ENCODE data around the gene IDI2.
A peak's percentile ranks its signal among the peaks of the same experiment; 100 is the strongest.
"Not testable (repeated sequence)": the region's sequence is repeated elsewhere in the genome, so short reads cannot be mapped to it uniquely, and the experiment has no call there.

Gene IDI2

DNA sequence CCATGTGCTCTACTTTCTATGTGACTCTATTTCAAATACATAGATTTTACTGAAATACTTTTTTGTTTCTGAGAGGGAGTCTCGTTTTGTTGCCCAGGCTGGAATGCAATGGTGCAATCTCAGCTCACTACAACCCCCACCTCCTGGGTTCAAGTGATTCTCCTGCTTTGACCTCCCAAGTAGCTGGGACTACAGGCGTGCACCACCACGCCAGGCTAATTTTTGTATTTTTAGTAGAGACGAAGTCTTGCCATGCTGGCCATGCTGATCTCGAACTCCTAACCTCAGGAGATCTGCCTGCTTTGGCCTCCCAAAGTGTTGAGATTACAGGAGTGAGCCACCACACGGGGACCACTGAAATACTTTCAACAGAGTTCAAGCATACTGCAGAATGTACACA is 19.8 kb upstream of the IDI2 start:
- DNase-seq = no peak

- no peak for DNase-seq
These were observed 19.3 kb upstream of the IDI2 start for GRCh38 chr10:1044964-1045363.

GRCh38 chr10:1044146-1044545 is 18.5 kb upstream of the IDI2 start:
- no peak for DNase-seq

DNA sequence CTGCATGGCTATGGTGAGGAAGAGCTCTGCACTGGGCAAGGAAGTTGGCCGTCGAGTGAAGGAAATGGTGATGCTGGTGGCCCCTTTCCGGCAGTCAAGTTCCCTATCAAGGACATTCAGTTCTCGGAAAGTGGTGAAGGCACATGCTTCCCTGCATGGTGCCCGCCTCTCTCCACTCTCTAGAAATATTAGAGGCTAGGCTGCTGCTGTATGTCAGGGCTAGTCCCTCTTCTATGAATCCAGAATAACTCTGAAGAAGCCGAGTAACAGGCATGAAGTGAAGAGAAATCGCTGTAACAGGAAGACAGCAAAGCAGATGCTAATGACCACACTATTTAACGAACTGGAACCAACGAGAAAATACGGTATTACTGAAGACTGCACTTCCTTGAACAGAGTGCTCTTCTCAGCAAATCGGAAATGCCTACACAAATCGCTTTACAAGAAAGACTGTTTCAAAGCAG is 17.9 kb upstream of the IDI2 start:
- DNase-seq = no peak

DNA sequence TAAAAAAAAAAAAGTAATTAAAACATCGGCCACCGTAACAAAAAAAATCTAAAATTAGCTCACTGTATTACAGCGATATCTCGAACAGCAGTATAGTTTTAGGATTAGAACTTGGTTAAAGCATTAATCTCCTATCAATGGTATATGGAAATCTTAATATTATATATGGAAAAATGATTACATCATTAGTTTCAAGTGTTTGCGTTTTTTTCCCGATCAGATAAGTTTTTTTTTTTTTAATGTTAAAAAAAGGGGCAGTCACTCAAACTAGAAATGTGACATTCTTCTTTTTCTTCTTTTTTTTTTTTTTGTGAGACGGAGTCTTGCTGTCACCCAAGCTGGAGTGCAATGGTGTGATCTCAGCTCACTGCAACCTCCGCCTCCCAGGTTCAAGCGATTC is 15.9 kb upstream of the IDI2 start:
- DNase-seq = no peak

- no peak for DNase-seq
These were observed 14.5 kb upstream of the IDI2 start for GRCh38 chr10:1040133-1040532.

- not testable (repeated sequence) for DNase-seq
These were observed 13.1 kb upstream of the IDI2 start for GRCh38 chr10:1038769-1039168.

DNA sequence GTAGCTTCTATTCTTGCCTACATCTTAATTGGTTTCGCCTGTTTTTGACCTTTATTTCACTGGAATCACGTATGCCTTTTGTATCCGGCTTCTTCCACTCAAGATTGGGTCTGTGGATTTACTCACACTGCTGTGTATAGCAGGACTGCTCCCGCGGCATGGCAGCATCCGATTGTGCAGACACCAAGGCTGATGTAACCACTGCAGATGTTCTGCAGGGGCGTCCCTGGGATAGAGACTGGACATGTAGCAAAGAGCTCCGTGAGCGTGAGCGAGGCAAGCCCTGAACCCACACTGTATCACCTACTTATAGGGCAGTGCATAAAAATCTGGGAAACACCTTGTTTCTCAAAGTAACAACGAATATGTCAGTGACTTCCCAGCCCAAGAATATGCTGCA is 11.4 kb upstream of the IDI2 start:
- no peak for DNase-seq

DNA sequence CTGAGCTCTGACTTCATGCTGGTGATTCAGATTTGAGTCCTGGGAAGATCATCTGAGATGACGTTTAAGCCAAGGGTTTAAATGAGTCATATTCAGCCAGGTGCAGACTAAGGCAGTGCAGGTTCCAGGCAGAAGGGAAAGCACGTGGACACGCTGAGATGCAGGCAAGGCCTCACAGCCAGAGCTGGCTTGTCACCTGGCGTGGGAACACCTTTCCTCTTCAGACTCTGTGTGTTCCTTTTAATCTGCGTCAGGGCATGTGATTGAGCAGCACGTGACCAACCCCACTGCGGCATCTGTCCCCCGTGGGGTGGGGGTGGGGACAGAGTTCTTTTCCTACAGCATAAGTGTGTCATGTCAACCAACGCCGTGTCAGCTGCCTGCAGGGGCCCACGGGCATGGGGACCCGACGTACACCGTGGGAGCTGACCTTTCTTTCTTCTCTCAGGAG is 10.7 kb upstream of the IDI2 start:
- peak; percentile 76 for DNase-seq

- no peak for DNase-seq
These were observed 9.5 kb upstream of the IDI2 start for GRCh38 chr10:1035201-1035600.

GRCh38 chr10:1034758-1035157 is 9.1 kb upstream of the IDI2 start:
- no peak for DNase-seq

- no peak for DNase-seq
These were observed 7.9 kb upstream of the IDI2 start for GRCh38 chr10:1033601-1034000.

- DNase-seq = no peak
These were observed 4.2 kb upstream of the IDI2 start for GRCh38 chr10:1029838-1030237.

GRCh38 chr10:1026578-1026977 is 919 bp upstream of the IDI2 start:
- no peak for DNase-seq

DNA sequence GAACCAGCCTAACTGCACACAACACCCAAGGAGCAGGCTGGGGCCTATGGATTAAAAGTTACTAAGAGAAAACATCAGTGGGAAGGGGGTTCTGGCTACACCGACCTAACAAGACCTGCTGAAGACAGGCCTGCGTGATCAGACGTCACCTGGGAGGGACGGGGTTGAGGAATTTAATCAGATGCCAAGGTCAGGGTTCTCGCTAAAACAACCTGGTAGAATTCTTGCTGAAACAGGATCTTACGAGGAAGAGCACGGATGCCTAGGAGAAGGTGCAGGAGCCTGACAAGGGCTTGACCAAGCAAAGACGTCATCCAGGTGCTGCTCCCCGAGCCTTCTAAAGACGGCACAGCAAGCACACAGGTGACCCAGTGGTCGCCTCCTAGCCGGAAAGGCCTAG is 1.6 kb downstream of the IDI2 start:
- DNase-seq = no peak

- no peak for DNase-seq
These were observed 3.2 kb downstream of the IDI2 start for GRCh38 chr10:1022413-1022812.

- no peak for DNase-seq
These were observed 4.7 kb downstream of the IDI2 start for GRCh38 chr10:1020958-1021357.

DNA sequence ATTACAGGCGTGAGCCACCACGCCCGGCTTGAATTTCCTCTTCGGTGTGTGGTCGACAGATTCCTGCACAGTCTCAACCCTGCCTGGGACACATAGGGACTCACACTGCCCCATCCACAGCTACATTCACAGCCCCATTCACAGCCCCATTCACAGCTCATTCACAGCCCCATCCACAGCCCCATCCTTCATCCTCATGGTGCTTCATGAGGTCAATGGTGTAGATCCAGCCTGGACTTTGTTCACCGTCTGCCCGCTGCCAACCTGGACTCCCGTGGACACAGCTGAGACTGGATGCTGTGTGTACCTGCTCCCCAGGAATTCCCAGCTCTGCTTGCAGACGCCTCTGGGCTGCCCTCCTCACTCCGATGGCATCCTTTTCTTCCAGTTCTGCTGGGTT is 5.2 kb downstream of the IDI2 start:
- no peak for DNase-seq

DNA sequence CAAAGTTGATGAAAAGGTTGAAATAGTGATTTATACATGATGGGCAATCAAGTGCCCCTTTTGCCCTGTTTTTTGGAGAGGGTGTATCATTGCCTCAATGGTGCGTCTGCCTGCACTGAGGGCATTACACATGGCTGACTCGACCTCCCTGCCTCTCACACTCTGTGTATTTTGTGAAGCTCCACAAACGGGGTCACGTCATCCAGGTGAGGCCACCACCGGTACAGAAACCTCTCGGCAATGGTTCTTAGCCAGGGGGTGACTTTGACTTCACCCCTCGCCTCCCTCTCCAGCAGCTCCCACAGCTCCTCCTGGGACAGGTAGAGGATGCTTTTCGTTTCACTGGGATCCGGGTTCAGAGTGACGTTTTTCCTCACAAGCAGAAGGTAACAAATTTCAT is 6.3 kb downstream of the IDI2 start:
- no peak for DNase-seq

- DNase-seq = no peak
These were observed 10.0 kb downstream of the IDI2 start for GRCh38 chr10:1015688-1016087.

GRCh38 chr10:1011696-1012095 is 14.0 kb downstream of the IDI2 start:
- no peak for DNase-seq

DNA sequence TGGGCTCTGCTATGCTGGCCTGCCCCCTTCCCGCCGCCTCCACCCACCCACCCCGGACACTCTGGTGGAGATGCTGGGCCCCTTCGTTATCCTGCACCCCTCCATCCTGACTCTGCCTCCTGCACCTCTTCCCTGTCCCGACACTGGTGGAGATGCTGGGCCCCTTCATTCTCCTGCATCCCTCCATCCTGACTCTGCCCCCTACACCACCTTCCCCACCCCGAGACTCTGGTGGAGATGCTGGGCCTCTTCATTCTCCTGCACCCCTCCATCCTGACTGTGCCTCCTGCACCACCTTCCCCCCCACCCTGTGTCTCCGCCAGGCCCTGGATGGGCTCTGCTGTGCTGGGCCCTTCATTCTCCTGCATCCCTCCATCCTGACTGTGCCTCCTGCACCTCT is 15.0 kb downstream of the IDI2 start:
- no peak for DNase-seq

- DNase-seq = not testable (repeated sequence)
These were observed 15.7 kb downstream of the IDI2 start for GRCh38 chr10:1009947-1010346.

GRCh38 chr10:1009071-1009494 is 16.6 kb downstream of the IDI2 start:
- no peak for DNase-seq

DNA sequence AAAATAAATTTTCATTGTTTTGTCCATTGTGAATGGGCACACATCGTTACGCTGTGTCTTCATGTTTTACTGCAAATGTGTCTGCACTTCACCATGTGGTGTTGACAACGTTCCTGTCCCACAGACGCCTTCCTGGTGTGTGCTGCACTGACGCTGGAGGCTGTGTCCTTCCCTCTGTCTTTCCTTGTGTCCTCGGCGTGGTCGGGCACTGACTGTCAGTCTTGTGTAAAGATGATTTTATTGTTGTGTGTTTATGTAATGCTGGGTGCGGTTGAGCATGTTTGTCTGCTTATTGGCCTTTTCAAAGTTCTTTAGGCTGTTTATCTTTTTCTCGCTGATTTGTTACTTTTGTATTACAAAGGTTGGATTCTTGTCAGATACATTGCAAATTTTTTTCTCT is 18.1 kb downstream of the IDI2 start:
- no peak for DNase-seq

DNA sequence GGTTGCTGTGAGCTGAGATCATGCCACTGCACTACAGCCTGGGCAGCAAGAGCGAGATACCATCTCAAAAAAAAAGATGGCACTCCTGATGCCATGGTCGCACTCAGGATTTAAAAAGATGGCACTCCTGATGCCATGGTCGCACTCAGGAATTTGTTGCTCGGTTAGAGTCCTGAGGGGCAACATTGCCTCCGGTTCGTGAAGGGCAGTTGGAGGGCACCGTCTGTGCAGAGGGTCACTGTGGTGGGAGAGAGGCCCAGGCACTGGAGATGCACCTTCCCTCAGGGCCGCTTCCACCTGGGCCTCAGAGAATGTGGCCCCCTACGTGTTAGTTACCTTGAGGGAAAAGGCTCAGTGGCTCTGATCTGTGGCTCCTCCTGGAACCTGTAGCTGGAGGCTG is 19.1 kb downstream of the IDI2 start:
- no peak for DNase-seq
